NCI-H2081 (cell line): ENCODE measurements around the gene SLC23A3.
A peak's percentile ranks its signal among the peaks of the same experiment; 100 is the strongest.

Experiments
- DNase-seq, 2 experiments: peaks; one replicate each; lab custom pipeline; 2025; lab: John Stamatoyannopoulos, UW

The SLC23A3 gene

GRCh38 chr2:219142329-219142728 lies 27.5 kb downstream of the SLC23A3 start:
- no peak for DNase-seq

- no peak for DNase-seq
These were observed 29.1 kb downstream of the SLC23A3 start for GRCh38 chr2:219140722-219141121.

- no peak for DNase-seq
These were observed 35.9 kb downstream of the SLC23A3 start for GRCh38 chr2:219133976-219134375.

GRCh38 chr2:219131744-219132143 lies 38.1 kb downstream of the SLC23A3 start:
- DNase-seq, result no peak

- DNase-seq, result peak in 1 of 2 experiments; percentile 2
These were observed 38.5 kb downstream of the SLC23A3 start for GRCh38 chr2:219131327-219131726.

- no peak for DNase-seq
These were observed 40.2 kb downstream of the SLC23A3 start for GRCh38 chr2:219129589-219129988.

- DNase-seq, result no peak
These were observed 41.4 kb downstream of the SLC23A3 start for GRCh38 chr2:219128396-219128795.

- no peak for DNase-seq
These were observed 42.7 kb downstream of the SLC23A3 start for GRCh38 chr2:219127037-219127635.

GRCh38 chr2:219126555-219126954 lies 43.3 kb downstream of the SLC23A3 start:
- DNase-seq, result peak in 1 of 2 experiments; percentile 11

- no peak for DNase-seq
These were observed 44.0 kb downstream of the SLC23A3 start for GRCh38 chr2:219125886-219126270.

GRCh38 chr2:219125225-219125885 lies 44.5 kb downstream of the SLC23A3 start:
- no peak for DNase-seq

GRCh38 chr2:219124381-219125110 lies 45.3 kb downstream of the SLC23A3 start:
- no peak for DNase-seq

- DNase-seq, result no peak
These were observed 46.3 kb downstream of the SLC23A3 start for GRCh38 chr2:219123356-219124135.

- no peak for DNase-seq
These were observed 47.4 kb downstream of the SLC23A3 start for GRCh38 chr2:219122202-219122980.

- DNase-seq, result no peak
These were observed 49.7 kb downstream of the SLC23A3 start for GRCh38 chr2:219120082-219120481.

GRCh38 chr2:219119422-219120043 lies 50.3 kb downstream of the SLC23A3 start:
- peak; percentile 50 to 59 for DNase-seq

- DNase-seq, result no peak
These were observed 51.3 kb downstream of the SLC23A3 start for GRCh38 chr2:219118504-219118903.

- no peak for DNase-seq
These were observed 52.8 kb downstream of the SLC23A3 start for GRCh38 chr2:219116776-219117646.

- no peak for DNase-seq
These were observed 57.0 kb downstream of the SLC23A3 start for GRCh38 chr2:219112651-219113338.

- DNase-seq, result no peak
These were observed 57.8 kb downstream of the SLC23A3 start for GRCh38 chr2:219112062-219112406.
